Tibial nerve (tissue), 4 donors: ENCODE data around the gene AIG1.

ENCODE experiments used
- EP300 ChIP-seq, 2 donors: sonication (generic); formaldehyde crosslinking; IDR thresholded peaks; one replicate each; pipeline ENCODE4 v1.6.1; 2017; ENCODE audit warnings: antibody characterized with exemption in 2 of 2, mild to moderate bottlenecking in 1 of 2
- TF ChIP-seq, protein P1 (sequence below), 5 experiments: fragments of 200-600 bp in 3 of 5; fragments of 450-650 bp in 2 of 5; sonication (generic) in 3 of 5; IDR thresholded peaks; one replicate each; pipeline ENCODE4 v1.5.1; 2016 to 2019; ENCODE audit warnings: antibody characterized with exemption in 5 of 5, mild to moderate bottlenecking in 3 of 5, moderate library complexity in 2 of 5

DNA sequence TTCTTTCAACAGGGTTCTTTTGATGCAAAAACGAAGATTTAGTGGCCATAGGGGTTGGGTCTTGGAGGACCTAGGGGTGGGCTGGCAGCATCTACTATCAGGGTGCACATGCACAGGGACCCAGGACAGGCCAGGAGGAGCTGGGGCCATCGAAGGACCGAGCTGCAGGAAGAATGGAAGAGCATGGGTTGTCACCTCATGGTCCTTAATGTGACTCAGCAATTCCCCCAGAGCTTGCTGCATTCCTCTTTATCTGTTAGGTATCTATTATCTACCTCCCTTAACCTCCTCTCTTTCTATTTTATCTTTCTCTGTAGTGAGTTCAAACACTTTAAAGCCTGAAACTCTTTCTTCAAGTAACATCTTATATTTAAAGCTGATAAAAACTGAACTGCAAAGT lies 167.0 kb downstream of the AIG1 start:
- TF ChIP-seq, protein P1, sequence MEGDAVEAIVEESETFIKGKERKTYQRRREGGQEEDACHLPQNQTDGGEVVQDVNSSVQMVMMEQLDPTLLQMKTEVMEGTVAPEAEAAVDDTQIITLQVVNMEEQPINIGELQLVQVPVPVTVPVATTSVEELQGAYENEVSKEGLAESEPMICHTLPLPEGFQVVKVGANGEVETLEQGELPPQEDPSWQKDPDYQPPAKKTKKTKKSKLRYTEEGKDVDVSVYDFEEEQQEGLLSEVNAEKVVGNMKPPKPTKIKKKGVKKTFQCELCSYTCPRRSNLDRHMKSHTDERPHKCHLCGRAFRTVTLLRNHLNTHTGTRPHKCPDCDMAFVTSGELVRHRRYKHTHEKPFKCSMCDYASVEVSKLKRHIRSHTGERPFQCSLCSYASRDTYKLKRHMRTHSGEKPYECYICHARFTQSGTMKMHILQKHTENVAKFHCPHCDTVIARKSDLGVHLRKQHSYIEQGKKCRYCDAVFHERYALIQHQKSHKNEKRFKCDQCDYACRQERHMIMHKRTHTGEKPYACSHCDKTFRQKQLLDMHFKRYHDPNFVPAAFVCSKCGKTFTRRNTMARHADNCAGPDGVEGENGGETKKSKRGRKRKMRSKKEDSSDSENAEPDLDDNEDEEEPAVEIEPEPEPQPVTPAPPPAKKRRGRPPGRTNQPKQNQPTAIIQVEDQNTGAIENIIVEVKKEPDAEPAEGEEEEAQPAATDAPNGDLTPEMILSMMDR (IDR thresholded peaks at IDR 0.05), result no peak
- no peak for TF ChIP-seq EP300 (IDR thresholded peaks at IDR 0.05)
